ENCODE measurements around the gene GLIS1.

The GLIS1 gene

DNA sequence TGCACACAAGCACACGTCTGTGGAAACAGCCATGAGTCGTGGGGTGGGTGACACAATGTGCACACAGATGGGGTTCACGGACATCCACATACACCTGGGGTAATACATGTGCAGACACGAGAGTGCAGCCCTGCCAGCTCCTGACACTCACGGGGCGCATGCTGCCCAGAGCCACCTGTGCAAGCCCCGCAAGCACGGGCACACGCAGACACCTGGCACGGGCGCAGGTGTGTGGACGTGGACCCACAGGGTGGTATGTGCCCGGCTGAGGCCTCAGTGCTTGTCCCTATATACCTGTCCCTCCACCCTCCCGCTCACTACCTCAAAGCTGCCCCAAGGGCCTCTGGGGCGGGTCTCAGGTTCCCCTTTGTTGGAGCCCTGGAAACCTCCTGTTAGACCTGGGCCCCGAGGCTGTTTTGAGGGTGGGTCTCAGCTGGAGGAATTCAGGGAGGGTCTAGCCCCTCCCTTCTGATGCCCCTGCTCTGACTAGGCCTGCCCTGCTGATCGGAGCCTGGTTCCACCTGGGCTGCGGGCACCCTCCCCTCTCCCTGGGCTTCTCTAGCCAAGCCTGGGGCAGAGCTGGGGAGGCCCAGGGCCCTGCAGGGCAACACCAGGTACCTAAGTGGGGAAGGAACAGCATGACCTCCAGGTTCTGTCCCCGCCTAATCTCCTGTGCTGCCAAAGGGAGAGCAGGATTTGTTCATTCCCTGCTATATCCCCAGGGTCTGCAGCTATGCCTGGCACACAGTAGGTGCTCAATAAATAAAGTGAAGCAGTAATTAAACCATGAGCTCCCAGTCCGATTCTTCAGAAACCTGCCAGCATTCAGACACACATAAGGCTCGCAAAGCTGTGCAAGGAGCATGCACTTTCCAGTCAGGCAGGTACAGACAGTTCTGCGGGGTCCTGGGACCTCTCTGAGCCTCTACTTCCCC lies 230.6 kb downstream of the GLIS1 start:
- no peak for DNase-seq (ENCODE audit: low spot score)

- DNase-seq (ENCODE audit: low spot score): no peak
Measured at GRCh38 chr1:53507116-53507820, 231.7 kb downstream of the GLIS1 start.

- no peak for DNase-seq (ENCODE audit: low spot score)
Measured at GRCh38 chr1:53506355-53507050, 232.5 kb downstream of the GLIS1 start.

DNA sequence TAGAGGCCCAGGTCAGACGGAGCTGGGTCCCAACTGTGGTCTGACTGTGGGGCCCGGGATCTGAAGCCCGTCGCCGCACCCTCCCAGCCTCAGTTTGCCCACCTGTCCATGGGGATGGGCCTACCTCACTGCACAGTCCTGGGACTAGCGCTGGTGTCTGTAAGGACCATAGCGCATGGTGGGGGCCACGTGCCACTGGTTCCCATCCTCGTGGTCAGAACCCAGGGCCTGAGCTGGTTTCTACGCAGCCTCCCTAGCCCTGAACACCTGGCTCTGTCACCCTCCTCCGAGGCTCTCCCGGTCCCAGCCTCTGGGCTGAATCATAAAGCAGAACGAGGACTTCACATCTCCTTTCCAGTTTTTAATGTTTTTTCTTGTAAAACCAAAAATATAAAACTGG lies 233.1 kb downstream of the GLIS1 start:
- DNase-seq (ENCODE audit: low spot score): no peak

DNA sequence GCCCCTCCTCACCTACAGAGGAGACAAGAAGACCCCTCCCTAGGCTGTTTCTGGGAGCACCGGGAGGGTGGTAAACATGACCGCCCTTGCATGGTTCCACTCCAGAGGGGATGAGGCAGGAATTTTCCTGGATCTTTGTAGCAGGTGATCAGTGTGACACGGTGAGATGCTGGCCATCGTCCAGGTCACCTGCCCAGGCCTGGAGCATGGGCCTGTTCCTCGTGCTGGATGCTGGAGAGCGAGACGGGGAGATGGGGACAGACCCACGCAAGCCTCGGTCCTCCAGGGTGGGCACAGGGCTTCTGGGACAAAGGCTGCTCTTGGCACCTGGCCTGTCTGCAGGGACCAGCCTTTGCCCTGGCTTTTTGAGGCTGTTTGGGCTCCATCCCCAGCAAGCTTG lies 233.6 kb downstream of the GLIS1 start:
- DNase-seq (ENCODE audit: low spot score): no peak

DNA sequence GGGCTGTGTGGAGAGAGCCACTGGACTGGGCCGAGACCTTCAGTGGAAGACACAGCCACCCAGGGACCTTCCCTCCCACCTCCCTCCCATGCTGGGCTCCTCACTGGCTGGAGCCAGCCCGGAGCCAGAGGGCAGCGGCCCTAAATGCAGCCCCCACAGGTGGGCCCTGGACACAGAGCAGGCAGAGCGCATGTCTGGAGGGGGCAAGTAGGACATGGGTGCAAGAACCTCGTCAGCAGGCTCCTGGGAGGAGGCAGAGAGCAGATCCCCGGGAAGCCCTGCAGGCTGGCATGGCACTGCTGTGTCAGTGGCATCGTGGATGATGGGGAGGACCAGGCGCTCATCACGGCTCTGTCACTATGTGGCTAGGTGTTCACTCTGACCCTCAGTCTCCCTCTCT lies 234.1 kb downstream of the GLIS1 start:
- DNase-seq (ENCODE audit: low spot score): no peak

DNA sequence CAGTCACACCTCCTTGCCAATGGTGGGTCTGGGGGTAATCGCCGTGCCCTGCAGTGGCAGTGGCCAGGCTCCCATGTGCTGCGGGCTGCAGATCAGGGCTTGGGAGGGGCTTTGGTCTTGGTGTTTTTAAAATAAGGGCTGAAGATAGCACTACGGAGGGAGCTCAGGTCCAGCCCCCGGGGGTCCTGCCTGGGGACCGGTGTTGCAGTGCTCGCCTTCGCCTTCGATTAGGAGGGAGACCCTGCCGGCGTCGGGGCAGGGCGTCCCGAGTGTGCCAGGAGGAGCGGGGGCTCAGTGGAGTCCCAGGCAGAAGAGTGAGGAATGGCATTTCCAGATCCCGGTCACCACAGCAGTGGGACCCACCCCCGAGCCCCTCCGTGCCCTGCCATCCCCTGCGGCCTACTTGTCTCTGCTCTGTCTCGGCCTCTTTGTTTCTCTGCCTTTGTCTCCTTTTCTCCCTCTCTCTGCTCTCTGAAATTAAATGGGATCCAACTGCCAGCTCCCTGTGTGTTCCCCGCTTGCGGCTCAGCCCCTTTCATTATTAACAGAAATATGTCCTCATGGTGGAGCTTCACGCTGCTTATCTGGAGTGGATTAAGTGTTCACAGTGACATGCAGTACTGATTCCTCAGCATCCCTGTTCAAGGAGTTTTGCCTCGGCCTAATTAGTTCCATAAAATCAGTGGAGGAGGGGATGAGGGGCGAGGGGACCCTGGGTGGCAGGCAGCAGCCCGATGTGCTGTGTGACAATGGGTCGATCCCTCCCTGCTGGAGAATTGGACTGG lies 235.3 kb downstream of the GLIS1 start:
- DNase-seq (ENCODE audit: low spot score): peak; percentile 32

DNA sequence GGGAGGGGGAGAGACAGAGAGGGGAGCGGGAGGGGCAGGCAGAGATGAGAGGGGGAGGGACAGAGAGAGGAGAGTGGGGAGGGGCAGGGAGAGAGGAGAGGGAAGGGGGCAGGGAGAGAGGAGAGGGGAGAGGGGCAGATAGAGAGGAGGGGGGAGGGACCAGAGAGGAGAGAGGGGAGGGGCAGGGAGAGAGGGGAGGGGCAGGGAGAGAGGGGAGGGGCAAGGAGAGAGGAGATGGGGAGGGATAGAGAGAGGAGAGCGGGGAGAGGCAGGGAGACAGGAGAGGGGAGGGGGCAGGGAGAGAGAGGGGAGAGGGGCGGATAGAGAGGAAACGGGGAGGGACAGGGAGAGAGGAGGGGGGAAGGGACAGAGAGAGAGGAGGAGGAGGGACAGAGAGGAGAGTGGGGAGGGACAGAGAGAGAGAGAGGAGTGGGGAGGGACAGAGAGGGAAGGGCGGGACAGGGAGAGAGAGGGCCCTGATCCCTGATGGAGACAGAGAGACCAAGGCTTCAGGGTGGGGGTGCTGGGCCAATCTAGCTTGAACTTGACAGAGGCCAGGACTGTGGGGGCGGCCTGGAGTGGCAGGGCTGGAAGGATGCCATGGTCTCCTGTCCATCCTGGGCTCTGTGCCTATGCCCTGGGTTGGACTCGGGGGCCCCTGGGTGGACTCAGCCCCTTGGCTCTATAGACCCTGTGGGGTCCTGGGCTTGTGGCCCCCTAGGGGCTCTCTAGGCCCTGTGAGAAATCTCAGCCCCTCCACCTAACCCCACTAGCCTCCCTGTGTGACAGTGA lies 236.1 kb downstream of the GLIS1 start:
- DNase-seq (ENCODE audit: low spot score): no peak

DNA sequence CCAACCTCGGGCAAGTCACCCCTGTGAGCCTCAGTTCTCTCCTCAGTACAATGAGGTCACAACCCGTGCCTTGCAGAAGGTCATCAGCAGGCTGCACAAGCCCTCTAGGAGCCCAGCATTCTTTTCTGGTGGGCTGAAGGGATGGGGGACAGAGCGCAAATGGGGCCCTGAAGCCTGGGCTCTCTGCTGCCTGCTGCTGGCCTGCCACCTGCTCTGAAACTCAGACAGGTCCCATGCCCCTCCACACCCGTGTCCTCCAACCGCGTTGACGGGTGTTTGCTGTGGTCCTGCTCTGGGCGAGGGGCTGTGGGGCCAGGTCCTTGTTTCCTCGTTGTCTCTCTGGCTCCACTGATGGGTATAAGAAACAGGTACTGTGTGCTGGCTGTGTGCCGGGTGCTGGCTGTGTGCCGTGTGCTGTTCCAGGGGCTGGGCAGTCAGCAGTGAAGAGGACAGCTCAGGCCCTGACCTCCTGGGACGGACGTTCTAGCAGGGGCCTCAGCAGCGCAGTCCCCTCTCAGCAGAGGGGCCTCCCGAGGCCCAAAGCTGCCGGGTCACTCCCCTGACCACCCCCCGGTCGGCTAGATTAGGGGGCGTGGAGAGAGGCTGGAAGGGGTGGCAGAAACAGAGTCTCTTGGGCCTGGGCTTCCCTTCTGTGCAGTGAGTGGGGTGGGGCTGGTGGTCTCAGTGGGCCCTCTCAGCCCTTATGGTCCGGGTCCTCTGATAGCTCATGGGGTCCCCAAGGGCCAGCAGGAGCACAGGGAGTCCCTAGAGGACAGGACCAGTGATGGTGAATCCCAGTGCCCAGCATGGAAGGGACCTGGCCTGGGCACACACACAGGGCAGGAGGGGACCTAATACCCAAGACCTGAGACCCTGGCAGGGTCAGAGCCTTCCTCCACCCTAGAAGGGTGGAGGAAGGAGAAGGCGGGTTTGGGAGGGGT lies 237.6 kb downstream of the GLIS1 start:
- DNase-seq (ENCODE audit: low spot score): no peak

DNA sequence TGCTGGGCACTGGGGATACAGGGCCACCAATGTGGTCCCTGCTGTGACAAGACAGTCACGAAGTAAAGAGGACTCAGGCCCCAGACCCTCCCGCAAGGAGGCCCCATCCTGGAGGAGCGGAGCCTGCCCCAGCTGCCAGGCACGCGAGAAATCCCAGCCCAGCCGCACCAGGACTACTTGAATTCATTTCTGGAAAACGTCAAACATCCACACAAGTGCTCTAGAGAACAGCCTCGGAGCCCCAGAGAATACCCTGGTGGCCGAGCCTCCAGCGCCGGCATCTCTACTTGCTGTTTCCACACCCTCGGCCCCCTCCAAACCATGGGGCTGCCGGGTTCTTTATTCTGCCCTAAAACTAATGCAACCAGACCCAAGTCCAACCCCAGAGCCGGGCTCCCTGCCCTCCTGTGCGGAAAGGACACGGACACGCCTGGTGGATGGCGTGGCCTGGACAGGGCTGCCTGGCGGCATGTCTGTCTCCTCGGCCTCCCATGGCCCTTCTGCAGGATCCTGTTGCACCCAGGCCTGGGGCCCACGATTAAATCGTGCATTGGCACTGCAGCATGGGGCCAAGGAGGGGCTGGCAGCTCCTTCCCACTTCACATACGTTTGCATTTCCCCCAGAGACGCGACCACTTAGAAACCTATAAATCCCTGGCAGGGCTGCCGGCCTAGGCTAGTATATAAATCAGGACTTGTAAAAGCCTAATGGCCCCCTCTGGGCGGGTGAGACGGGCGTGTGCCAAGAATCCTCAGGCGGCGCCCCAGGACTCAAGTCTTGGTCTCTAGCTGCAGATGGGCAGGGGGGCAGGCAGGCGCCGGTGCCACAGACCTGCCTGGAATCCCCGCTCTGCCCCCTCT lies 238.5 kb downstream of the GLIS1 start:
- no peak for DNase-seq (ENCODE audit: low spot score)

DNA sequence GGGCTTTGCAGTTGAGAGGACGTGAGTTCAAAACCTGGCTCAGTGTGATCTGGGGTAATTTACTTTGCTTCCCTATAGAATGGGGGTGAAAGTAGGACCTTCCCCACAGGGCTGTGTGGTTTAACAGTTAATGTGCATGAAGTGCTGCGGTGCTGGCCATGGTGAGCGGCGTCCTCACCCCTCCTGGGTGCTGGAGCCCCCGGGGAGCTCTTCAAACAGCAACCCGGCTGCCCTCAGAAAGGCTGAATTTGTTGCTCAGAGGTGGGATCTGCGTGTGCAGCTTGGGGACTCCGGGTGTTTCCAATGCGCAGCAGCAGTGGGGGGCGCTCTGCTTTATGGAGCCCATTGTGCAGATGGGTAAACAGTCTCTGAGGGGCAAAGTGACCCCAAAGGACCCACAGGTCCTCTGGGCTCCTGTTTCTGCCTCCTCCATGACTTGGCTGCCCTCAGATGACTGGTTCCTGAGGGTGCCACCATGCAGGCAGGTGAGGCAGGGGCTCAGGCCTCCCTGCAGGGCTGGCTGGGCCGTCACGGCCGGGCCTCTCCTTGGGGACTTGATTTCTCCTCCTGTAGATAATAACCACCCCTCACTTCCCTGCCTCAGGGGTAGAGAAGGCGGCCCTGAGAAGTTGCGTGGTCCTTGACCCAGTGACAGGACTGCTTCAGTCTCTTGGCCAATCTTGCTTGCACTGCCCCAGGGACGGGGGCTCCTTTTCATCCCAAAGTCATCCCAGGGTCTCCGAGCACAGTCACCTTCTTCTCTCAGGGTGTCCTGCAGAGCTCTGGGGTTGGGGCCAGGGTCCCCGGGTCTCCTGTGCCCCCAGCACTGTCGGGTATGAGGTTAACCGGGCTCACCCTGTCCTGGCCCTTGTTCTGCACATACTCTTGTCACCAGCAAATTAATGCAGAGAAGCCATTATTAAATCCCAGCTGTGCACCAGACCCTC lies 239.4 kb downstream of the GLIS1 start:
- no peak for DNase-seq (ENCODE audit: low spot score)

GRCh38 chr1:53498555-53499131 lies 240.3 kb downstream of the GLIS1 start:
- DNase-seq (ENCODE audit: low spot score): no peak

DNA sequence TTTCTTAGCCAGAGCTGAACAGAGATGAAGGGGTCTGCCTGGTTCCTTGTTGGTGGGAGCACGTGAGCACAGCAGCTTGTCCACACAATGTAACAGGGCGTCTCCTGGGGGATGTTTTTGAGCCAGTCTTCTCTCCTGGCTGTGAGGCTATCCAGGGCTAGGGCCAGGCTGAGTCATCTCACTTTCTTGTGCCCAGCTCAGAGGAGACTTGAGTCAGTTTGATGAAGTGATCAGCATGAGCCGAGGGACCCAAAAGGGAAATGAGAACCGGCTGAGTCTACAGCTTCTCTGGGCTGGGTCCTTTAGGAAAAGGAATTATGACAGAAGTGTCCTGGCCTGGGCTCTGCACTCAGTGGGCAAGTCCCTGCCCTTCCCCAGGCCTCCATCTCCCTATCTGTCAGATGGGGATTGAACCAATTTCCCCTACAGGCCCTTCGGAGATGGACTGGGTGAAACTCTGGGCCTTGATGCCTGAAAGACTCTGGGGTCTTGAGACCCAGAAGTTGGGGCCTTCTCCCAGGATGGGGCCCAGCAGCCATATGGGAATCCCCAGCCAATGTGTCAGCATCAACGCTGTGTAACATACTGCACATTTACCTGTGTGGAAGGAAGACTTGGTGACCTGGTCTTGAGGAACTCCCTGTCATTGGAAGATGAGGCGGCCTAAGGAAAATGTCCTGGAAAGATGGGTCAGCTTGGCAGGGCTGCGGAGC lies 243.2 kb downstream of the GLIS1 start:
- no peak for DNase-seq (ENCODE audit: low spot score)

DNA sequence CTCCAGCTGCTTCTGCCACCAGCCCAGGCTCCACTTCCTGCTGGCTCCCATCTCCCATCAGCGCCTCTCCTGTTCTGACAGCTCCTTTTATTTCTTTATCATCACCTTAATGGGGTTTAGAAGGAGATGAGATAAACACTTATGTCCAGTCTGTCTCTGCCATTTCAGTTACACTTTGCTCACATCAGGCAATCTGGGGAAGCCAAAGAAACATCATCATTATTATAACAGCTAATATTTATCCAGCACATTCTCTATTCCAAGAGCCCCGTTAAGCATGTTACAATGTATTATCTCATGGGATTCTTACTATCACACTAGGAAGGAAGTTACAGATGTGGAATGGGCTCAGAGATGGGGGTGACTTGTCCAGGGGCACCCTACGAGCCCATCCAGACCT lies 248.6 kb downstream of the GLIS1 start:
- no peak for DNase-seq (ENCODE audit: low spot score)

- DNase-seq (ENCODE audit: low spot score): no peak
Measured at GRCh38 chr1:53486395-53487026, 252.5 kb downstream of the GLIS1 start.
